ENCODE measurements around the gene MEIKIN. TPM values are rescaled to one million over a fixed set of nuclear protein-coding genes. Genes with fewer than 3 reads are reported as not detected.
"Not testable (repeated sequence)": the region's sequence is repeated elsewhere in the genome, so short reads cannot be mapped to it uniquely, and the experiment has no call there.

The MEIKIN gene
- total RNA-seq, 4 donors from 2014 or later: not detected

DNA sequence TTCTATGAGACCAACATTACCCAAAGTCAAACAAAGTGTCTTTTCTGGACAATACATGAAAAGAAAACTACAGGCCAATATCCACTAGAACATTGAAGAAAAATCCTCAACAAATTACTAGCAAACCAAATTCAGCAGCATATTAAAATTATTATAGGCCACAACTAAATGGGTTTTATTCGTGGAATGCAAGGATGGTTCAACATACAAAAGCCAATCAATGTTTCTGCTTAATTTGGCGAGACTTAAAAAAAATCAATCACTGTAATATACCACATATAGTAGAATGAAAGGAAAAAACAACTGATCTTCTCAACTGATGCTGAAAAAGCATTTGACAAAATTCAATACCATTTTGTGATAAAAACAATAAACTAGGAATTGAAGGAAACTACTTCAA lies 96.8 kb downstream of the MEIKIN start:
- Histone ChIP-seq H3K27me3 (no peaks in the 10 kb centered on the region), H3K36me3 (no peaks in the 10 kb centered on the region), H3K27ac (no peak overlapping the region), H3K4me3 (no peak overlapping the region), H3K4me1 (no peaks in the 10 kb centered on the region), H3K9me3 (peaks cover 0 to 62% (median 8%) of the 10 kb centered on the region in 4 donors)
- no peak for TF ChIP-seq EP300 (IDR thresholded peaks at IDR 0.05)
- TF ChIP-seq POLR2A (IDR thresholded peaks at IDR 0.05): no peak
- TF ChIP-seq, protein P1, sequence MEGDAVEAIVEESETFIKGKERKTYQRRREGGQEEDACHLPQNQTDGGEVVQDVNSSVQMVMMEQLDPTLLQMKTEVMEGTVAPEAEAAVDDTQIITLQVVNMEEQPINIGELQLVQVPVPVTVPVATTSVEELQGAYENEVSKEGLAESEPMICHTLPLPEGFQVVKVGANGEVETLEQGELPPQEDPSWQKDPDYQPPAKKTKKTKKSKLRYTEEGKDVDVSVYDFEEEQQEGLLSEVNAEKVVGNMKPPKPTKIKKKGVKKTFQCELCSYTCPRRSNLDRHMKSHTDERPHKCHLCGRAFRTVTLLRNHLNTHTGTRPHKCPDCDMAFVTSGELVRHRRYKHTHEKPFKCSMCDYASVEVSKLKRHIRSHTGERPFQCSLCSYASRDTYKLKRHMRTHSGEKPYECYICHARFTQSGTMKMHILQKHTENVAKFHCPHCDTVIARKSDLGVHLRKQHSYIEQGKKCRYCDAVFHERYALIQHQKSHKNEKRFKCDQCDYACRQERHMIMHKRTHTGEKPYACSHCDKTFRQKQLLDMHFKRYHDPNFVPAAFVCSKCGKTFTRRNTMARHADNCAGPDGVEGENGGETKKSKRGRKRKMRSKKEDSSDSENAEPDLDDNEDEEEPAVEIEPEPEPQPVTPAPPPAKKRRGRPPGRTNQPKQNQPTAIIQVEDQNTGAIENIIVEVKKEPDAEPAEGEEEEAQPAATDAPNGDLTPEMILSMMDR (IDR thresholded peaks at IDR 0.05): no peak
- WGBS, 2 donors: 77 to 80% methylated on average over 2 of the region's 2 CpGs
- DNase-seq (ENCODE audit: low spot score in 2 of 2): no peak

DNA sequence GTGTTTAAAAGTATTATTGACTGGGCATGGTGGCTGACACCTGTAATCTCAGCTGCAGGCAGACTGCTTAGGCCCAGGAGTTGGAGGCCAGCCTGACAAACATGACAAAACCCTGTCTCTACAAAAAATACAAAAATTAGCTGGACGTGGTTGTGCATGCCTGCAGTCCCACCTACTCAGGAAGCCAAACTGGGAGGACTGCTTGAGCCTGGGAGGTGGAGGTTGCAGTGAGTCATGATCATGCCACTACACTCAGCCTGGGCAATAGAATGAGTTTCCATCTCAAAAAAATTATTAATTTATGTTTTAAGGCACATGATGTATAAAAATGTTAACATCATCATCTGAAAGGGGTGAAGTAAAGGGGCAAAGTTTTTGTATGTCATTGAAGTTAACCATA lies 98.9 kb downstream of the MEIKIN start:
- Histone ChIP-seq H3K4me1 (no peaks in the 10 kb centered on the region), H3K36me3 (no peaks in the 10 kb centered on the region), H3K27me3 (no peaks in the 10 kb centered on the region), H3K4me3 (no peak overlapping the region), H3K9me3 (peaks cover 0 to 71% (median 8%) of the 10 kb centered on the region in 4 donors), H3K27ac (no peak overlapping the region)
- DNase-seq (ENCODE audit: low spot score in 2 of 2): no peak
- no peak for TF ChIP-seq EP300 (IDR thresholded peaks at IDR 0.05)
- TF ChIP-seq, protein P1 (IDR thresholded peaks at IDR 0.05): no peak
- TF ChIP-seq POLR2A (IDR thresholded peaks at IDR 0.05): no peak
- 53 to 70% methylated on average over 1 of the region's 1 CpG for WGBS, 2 donors

GRCh38 chr5:131845828-131846227 lies 99.6 kb downstream of the MEIKIN start:
- Histone ChIP-seq H3K27me3 (no peaks in the 10 kb centered on the region), H3K4me3 (no peak overlapping the region), H3K36me3 (no peaks in the 10 kb centered on the region), H3K9me3 (peaks cover 0 to 71% (median 8%) of the 10 kb centered on the region in 4 donors), H3K4me1 (no peaks in the 10 kb centered on the region), H3K27ac (no peak overlapping the region)
- DNase-seq (ENCODE audit: low spot score in 2 of 2): no peak
- TF ChIP-seq POLR2A (IDR thresholded peaks at IDR 0.05) (no peak), EP300 (IDR thresholded peaks at IDR 0.05) (no peak)
- TF ChIP-seq, protein P1 (IDR thresholded peaks at IDR 0.05): no peak

GRCh38 chr5:131842971-131843370 lies 102.5 kb downstream of the MEIKIN start:
- DNase-seq (ENCODE audit: low spot score in 2 of 2); H3K36me3 ChIP-seq; H3K4me1 ChIP-seq; H3K27me3 ChIP-seq; H3K4me3 ChIP-seq; H3K27ac ChIP-seq: not testable (repeated sequence)
- 87 to 100% methylated on average over 1 of the region's 1 CpG for WGBS, 2 donors
- H3K9me3 ChIP-seq: peaks cover 0 to 47% (median 8%) of the 10 kb centered on the region in 4 donors

- H3K27me3 ChIP-seq; H3K27ac ChIP-seq; H3K4me1 ChIP-seq; H3K36me3 ChIP-seq; H3K9me3 ChIP-seq; H3K4me3 ChIP-seq; DNase-seq (ENCODE audit: low spot score in 2 of 2): not testable (repeated sequence)
- WGBS, 2 donors: 71 to 89% methylated on average over 2 of the region's 2 CpGs
These were observed 112.8 kb downstream of the MEIKIN start for GRCh38 chr5:131832702-131833101.

DNA sequence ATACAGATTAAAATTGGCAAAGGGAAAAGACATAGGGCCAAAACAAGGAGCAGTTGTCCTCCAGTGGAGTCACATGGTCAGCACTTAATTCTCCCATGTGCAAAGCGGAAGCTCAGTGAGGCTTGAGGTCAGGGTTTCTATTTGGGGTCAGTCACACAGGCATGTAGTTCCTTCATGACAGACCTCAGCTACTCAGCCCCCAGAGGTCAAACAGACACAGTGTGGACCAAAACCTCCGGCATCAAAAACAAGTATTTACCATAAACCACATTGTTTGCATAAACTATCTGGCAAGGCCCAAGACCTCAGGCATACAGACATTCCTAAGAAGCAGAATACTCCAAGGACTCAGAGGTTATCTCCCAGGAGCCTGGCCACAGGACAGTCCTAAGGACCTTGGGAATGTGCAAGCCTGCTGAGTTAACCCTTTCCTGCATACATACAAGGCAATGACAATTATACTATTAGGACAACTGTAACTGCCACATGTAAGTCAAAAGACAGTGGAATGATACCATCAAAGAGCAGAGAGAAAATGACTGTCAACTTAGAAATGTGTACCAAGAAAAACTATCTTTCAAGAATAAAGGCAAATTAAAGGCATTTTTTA lies 120.0 kb downstream of the MEIKIN start:
- Histone ChIP-seq H3K4me3 (no peak overlapping the region), H3K27ac (no peak overlapping the region), H3K9me3 (peaks cover 0 to 18% (median 4%) of the 10 kb centered on the region in 4 donors), H3K36me3 (no peaks in the 10 kb centered on the region), H3K4me1 (no peaks in the 10 kb centered on the region), H3K27me3 (no peaks in the 10 kb centered on the region)
- 44 to 45% methylated on average over 2 of the region's 2 CpGs for WGBS, 2 donors
- no peak for TF ChIP-seq EP300 (IDR thresholded peaks at IDR 0.05)
- TF ChIP-seq, protein P1 (IDR thresholded peaks at IDR 0.05): no peak
- no peak for TF ChIP-seq POLR2A (IDR thresholded peaks at IDR 0.05)
- DNase-seq (ENCODE audit: low spot score in 2 of 2): no peak

All from tibial nerve (tissue), 4 donors.